Aorta (tissue), 5 donors: ENCODE data around the gene AQP3. TPM values are rescaled to one million over a fixed set of nuclear protein-coding genes. Genes with fewer than 3 reads are reported as not detected.

ENCODE experiments used
- ATAC-seq: fragments of 200-7000 bp; cut with Tn5 transposase; one replicate; pipeline ENCODE4 v1.9.1; 2022; ENCODE audit warnings: moderate library complexity; ENCODE audit not compliant: low FRiP score
- DNase-seq, 2 donors: peaks; one replicate each; pipeline ENCODE4 v3.0.0-alpha.2; 2020
- H3K27ac ChIP-seq, 2 donors: one replicate each; pipeline ENCODE4 v1.5.1; 2013; ENCODE audit warnings: low read length in 2 of 2, mild to moderate bottlenecking in 2 of 2, moderate library complexity in 2 of 2, control low read depth in 1 of 2, inconsistent platforms in 1 of 2, low read depth in 1 of 2
- H3K27me3 ChIP-seq, 2 donors: one replicate each; pipeline ENCODE4 v1.6.1; 2013; ENCODE audit warnings: control low read depth in 1 of 2, low read length in 1 of 2, mild to moderate bottlenecking in 1 of 2, moderate library complexity in 1 of 2; ENCODE audit not compliant: insufficient read depth in 2 of 2, control insufficient read depth in 1 of 2
- H3K36me3 ChIP-seq, 2 donors: one replicate each; pipeline ENCODE4 v1.6.1; 2013; ENCODE audit warnings: control low read depth in 1 of 2, low read length in 1 of 2, mild to moderate bottlenecking in 1 of 2; ENCODE audit not compliant: insufficient read depth in 2 of 2, control insufficient read depth in 1 of 2
- H3K4me1 ChIP-seq, 2 donors: one replicate each; pipeline ENCODE4 v1.6.1; 2013; ENCODE audit warnings: low read length in 2 of 2, control low read depth in 1 of 2, mild to moderate bottlenecking in 1 of 2, moderate library complexity in 1 of 2; ENCODE audit not compliant: insufficient read depth in 2 of 2, control insufficient read depth in 1 of 2
- H3K4me3 ChIP-seq, 2 donors: one replicate each; pipeline ENCODE4 v1.5.1; 2013; ENCODE audit warnings: low read length in 2 of 2, control low read depth in 1 of 2, mild to moderate bottlenecking in 1 of 2
- H3K9me3 ChIP-seq: one replicate; pipeline ENCODE4 v1.6.1; 2013; ENCODE audit warnings: mild to moderate bottlenecking, low read length; ENCODE audit not compliant: control insufficient read depth
- WGBS, 2 donors: extraction: QIAGEN DNeasy Blood & Tissue Kit; methylation state at CpG; one replicate each; pipeline ENCODE4 v1.1.7; 2013; 5-methylcytosine and 5-hydroxymethylcytosine counted together
- intact Hi-C, 2 donors: fragments of 100-400 bp; cut with DNase I; formaldehyde crosslinking; loops; one replicate each; pipeline versions ENCODE4 v1.14.2 to v1.15.0; 2022
- polyA plus RNA-seq, 2 donors: library from polyadenylated mRNA; stranded (reverse); fragments of 200-250 nt; gene quantifications; one replicate each; pipeline ENCODE4 v1.2.3, GENCODE V29; 2013
- total RNA-seq, 2 donors: library from RNA; stranded (reverse); fragmentation: NEBNext Ultra II Directional; extraction: Animal tissue kit (Norgen Biotek cat#: 25700); gene quantifications; one replicate each; pipeline ENCODE4 v1.2.1, GENCODE V29; 2021
- donor health status: healthy with polysubstance abuse.
- donor health status: Bipolar disorder and iron deficiency.
- donor health status: DM: no; HTN: no; CAD: no.
- donor health status: DM: no; HTN: no; CAD: no.
- donor health status: DM: yes; HTN: yes; CAD: no.

The AQP3 gene
- total and polyA plus RNA-seq, 4 donors: 2.8 to 9.3 (median 4.4) TPM

DNA sequence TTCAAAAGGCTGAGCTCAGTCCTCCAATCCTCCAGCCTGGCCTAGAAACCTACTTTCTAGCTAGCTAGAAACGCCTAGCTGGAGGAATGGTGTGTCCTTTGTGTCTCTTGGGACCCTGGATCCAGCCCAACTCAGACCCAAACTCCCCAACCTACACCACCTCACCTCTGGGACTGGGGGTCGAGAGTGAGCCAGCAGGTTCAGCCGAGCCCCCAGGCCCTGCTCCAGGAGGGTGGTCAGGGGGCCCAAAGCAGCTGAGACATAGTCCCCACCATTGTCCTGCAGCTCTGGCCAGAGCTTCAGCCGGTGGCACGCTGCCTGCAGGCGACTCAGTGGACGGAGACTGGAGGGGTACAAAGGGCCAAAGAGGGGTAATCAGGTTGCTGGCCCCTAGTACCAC lies 20.1 kb upstream of the AQP3 start:
- peaks cover 7 to 25% of the 10 kb centered on the region in 2 donors for H3K36me3 ChIP-seq
- intact Hi-C loops: loop anchor here in 1 of 2 donors (5.0 to 10.0 kb wide), 2 partner anchors 90 to 183 kb away; no protein-coding TSS in a partner anchor

DNA sequence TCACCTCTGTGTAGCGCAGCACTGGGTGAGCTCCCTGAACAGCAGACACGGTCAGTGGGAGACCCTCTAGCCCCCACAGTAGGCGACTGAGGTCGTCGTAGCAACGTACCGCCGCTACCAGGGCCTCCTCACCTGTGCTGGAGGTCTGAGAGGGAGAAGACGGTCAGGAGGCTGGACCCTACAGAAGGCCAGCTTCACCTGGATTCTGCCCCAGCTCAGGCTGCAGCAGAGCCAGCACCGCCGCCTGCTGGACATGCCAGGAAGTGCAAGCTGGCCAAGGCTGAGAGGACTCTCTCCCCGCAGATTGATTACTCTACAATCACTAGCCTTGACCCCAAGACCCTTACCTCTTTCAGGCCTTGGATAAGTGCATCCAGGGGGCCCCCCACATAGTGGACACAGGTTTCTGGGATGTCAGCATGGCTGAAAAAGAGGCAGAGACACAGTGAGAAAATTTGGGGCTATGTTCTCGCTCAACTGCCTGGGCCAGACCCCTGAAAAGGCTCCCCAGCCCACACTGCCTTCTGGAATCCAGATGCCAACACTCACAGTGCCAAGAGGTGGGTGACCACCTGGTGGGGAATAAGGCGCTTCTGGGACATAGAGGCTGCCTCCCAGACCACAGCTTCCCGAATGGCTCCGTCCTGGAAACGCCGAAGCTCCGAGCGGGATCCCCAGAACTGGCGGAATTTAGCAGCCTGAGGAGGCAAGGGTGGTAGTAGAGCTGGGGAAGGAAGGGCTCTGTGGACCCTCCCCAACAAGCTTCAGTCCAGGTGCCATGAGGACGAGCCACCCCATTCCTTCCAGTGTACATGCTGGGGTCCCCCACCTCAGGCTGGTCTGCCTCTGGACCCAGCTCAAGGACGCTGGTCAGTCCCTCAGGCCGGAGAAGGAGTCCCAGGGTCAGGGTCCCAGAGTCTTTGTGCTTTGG lies 19.4 kb upstream of the AQP3 start:
- intact Hi-C loops: loop anchor here in 1 of 2 donors (5.0 to 10.0 kb wide), 2 partner anchors 90 to 182 kb away; no protein-coding TSS in a partner anchor
- H3K27me3 ChIP-seq: no peaks in the 10 kb centered on the region
- H3K4me1 ChIP-seq: no peaks in the 10 kb centered on the region
- WGBS, 2 donors: 73 to 75% methylated on average over 24 of the region's 24 CpGs
- ATAC-seq (peak; percentile 53), DNase-seq (peak; percentile 62 to 88)
- peaks cover 7 to 27% of the 10 kb centered on the region in 2 donors for H3K36me3 ChIP-seq
- H3K4me3 ChIP-seq: no peak overlapping the region
- no peaks in the 10 kb centered on the region for H3K9me3 ChIP-seq
- no peak overlapping the region for H3K27ac ChIP-seq

More for the DNA sequence above, 20.1 kb upstream of the AQP3 start:
- Histone ChIP-seq H3K27ac (no peak overlapping the region), H3K27me3 (no peaks in the 10 kb centered on the region), H3K4me3 (no peak overlapping the region), H3K9me3 (no peaks in the 10 kb centered on the region), H3K4me1 (peaks cover 0 to 2% of the 10 kb centered on the region in 2 donors)
- ATAC-seq: no peak
- peak; percentile 28 to 57 for DNase-seq
- WGBS, 2 donors: 75 to 94% methylated on average over 6 to 7 of the region's 7 CpGs

- Histone ChIP-seq H3K4me3 (no peak overlapping the region), H3K4me1 (no peaks in the 10 kb centered on the region), H3K9me3 (no peaks in the 10 kb centered on the region), H3K27ac (no peak overlapping the region), H3K36me3 (peaks cover 7 to 28% of the 10 kb centered on the region in 2 donors), H3K27me3 (no peaks in the 10 kb centered on the region)
- ATAC-seq (no peak), DNase-seq (peak; percentile 37 to 70)
- WGBS, 2 donors: 94 to 95% methylated on average over 27 of the region's 27 CpGs
- intact Hi-C loops: loop anchor here in 1 of 2 donors (5.0 to 10.0 kb wide), 2 partner anchors 89 to 181 kb away; no protein-coding TSS in a partner anchor
These were observed 18.5 kb upstream of the AQP3 start for GRCh38 chr9:33465596-33466564.

DNA sequence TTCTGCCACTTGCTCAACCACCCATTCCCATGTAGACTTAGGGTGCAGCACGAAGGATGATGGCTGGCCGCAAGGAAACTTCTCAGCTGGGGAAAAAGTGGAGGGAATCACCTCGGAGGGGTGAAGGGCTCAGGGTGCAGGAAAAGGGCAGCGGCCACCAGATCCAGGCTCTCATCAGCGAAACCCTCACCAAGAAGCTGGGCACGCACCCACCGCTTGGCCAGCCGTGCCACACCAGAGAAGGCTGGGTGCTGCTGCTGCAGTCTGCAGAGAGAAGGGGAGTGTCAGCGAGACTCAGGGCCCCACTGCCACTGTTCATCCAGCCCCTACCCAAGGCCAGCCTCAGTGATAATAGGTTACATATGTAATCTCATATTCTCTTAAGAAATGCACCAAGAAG lies 17.7 kb upstream of the AQP3 start:
- peak; percentile 9 to 45 for DNase-seq
- WGBS, 2 donors: 95 to 96% methylated on average over 9 of the region's 9 CpGs

GRCh38 chr9:33464045-33464636 lies 16.7 kb upstream of the AQP3 start:
- Histone ChIP-seq H3K27ac (no peak overlapping the region), H3K4me3 (no peak overlapping the region), H3K4me1 (no peaks in the 10 kb centered on the region), H3K27me3 (no peaks in the 10 kb centered on the region), H3K36me3 (peaks cover 7 to 26% of the 10 kb centered on the region in 2 donors), H3K9me3 (no peaks in the 10 kb centered on the region)
- ATAC-seq (no peak), DNase-seq (no peak)
- WGBS, 2 donors: 89 to 92% methylated on average over 14 of the region's 14 CpGs
- intact Hi-C loops: loop anchor here in 1 of 2 donors (10.0 kb wide), 1 partner anchor 179 kb away; no protein-coding TSS in a partner anchor

More for the DNA sequence above, 17.7 kb upstream of the AQP3 start:
- no peaks in the 10 kb centered on the region for H3K9me3 ChIP-seq
- no peak overlapping the region for H3K4me3 ChIP-seq
- peaks cover 7 to 28% of the 10 kb centered on the region in 2 donors for H3K36me3 ChIP-seq
- no peaks in the 10 kb centered on the region for H3K4me1 ChIP-seq
- ATAC-seq: no peak
- no peaks in the 10 kb centered on the region for H3K27me3 ChIP-seq
- H3K27ac ChIP-seq: no peak overlapping the region
- intact Hi-C loops: loop anchor here in 1 of 2 donors (5.0 to 10.0 kb wide), 2 partner anchors 88 to 180 kb away; no protein-coding TSS in a partner anchor

DNA sequence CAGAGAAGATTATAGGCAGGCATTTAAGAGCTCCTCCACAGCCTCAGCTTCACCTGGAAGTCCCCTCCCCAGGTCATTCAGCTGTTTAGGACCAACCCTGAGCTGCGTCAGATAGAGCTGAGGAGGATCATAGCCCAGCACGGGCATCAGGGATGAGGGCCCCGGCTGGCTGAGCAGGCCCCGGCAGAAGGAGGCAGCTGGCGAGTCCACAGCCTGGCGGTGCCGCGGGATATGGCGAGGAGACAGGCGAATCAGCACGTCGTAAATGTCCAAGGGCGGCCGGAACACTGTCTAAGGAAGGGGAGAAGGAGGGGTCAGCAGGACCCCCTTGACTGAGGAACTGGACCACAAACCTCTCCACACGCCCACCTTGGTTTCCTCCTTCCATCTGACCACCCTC lies 15.8 kb upstream of the AQP3 start:
- ATAC-seq: no peak
- 89 to 92% methylated on average over 15 of the region's 15 CpGs for WGBS, 2 donors
- intact Hi-C loops: loop anchor here in 1 of 2 donors (10.0 kb wide), 1 partner anchor 178 kb away; no protein-coding TSS in a partner anchor
- H3K27me3 ChIP-seq: no peaks in the 10 kb centered on the region
- DNase-seq: no peak
- H3K9me3 ChIP-seq: no peaks in the 10 kb centered on the region
- H3K36me3 ChIP-seq: peaks cover 7 to 22% of the 10 kb centered on the region in 2 donors
- H3K27ac ChIP-seq: no peak overlapping the region
- H3K4me1 ChIP-seq: no peaks in the 10 kb centered on the region
- no peak overlapping the region for H3K4me3 ChIP-seq

GRCh38 chr9:33461492-33461891 lies 14.1 kb upstream of the AQP3 start:
- ATAC-seq (no peak), DNase-seq (no peak)
- Histone ChIP-seq H3K36me3 (peaks cover 7 to 22% of the 10 kb centered on the region in 2 donors), H3K4me3 (no peak overlapping the region), H3K27ac (no peak overlapping the region), H3K9me3 (no peaks in the 10 kb centered on the region), H3K27me3 (no peaks in the 10 kb centered on the region), H3K4me1 (no peaks in the 10 kb centered on the region)
- intact Hi-C loops: loop anchor here in 1 of 2 donors (10.0 kb wide), 1 partner anchor 177 kb away; no protein-coding TSS in a partner anchor
- WGBS, 2 donors: 84 to 90% methylated on average over 3 of the region's 3 CpGs
